IgD-negative memory B cell (primary cell): ENCODE results near the gene KIAA0513. TPM values are rescaled to one million over a fixed set of nuclear protein-coding genes. Genes with fewer than 3 reads are reported as not detected.
A peak's percentile ranks its signal among the peaks of the same experiment; 100 is the strongest.

ENCODE experiments used
- H3K27ac Mint-ChIP-seq, 3 donors: one replicate each; pipeline ENCODE4 v1.8.0; 2020 to 2022; ENCODE audit warnings: mild to moderate bottlenecking in 3 of 3, mixed read lengths in 3 of 3, moderate library complexity in 1 of 3
- H3K27me3 Mint-ChIP-seq: one replicate; pipeline ENCODE4 v1.8.0; 2021; ENCODE audit warnings: mixed read lengths
- H3K36me3 Mint-ChIP-seq: one replicate; pipeline ENCODE4 v1.8.0; 2020; ENCODE audit warnings: mild to moderate bottlenecking, mixed read lengths
- H3K4me1 Mint-ChIP-seq, 3 donors: one replicate each; pipeline ENCODE4 v1.8.0; 2020 to 2022; ENCODE audit warnings: mixed read lengths in 3 of 3, mild to moderate bottlenecking in 1 of 3
- H3K4me3 Mint-ChIP-seq, 4 donors: one replicate each; pipeline ENCODE4 v1.8.0; 2020 to 2022; ENCODE audit warnings: mild to moderate bottlenecking in 4 of 4, mixed read lengths in 4 of 4, moderate library complexity in 3 of 4
- H3K9me3 Mint-ChIP-seq, 3 donors: one replicate each; pipeline ENCODE4 v1.8.0; 2020 to 2021; ENCODE audit warnings: mixed read lengths in 3 of 3, mild to moderate bottlenecking in 1 of 3
- polyA plus RNA-seq: library from polyadenylated mRNA; unstranded; fragments of 300-500 nt; fragmentation: Illumina TruSeq; gene quantifications from one replicate; pipeline ENCODE4 v1.2.3, GENCODE V29; 2021

The KIAA0513 gene
- polyA plus RNA-seq, 1 donor from 2014 or later = 1.1 TPM

GRCh38 chr16:84999857-85000480 lies 27.6 kb upstream of the KIAA0513 start:
- Mint-ChIP-seq H3K4me3 (no peak overlapping the region), H3K4me1 (peaks cover 25 to 40% (median 27%) of the 10 kb centered on the region in 3 donors), H3K27ac (no peak overlapping the region), H3K27me3 (no peaks in the 10 kb centered on the region), H3K36me3 (peaks cover 2% of the 10 kb centered on the region), H3K9me3 (no peaks in the 10 kb centered on the region)

- peak overlapping the region in 2 of 3 donors; percentile 36 to 91 for H3K27ac Mint-ChIP-seq
- peak overlapping the region in 3 of 4 donors; percentile 10 to 60 (median 49) for H3K4me3 Mint-ChIP-seq
- peaks cover 28 to 46% (median 30%) of the 10 kb centered on the region in 3 donors for H3K4me1 Mint-ChIP-seq
- H3K27me3 Mint-ChIP-seq = no peaks in the 10 kb centered on the region
- no peaks in the 10 kb centered on the region for H3K9me3 Mint-ChIP-seq
- no peaks in the 10 kb centered on the region for H3K36me3 Mint-ChIP-seq
These were observed 25.5 kb upstream of the KIAA0513 start for GRCh38 chr16:85002099-85002541.

GRCh38 chr16:85002608-85003007 lies 25.0 kb upstream of the KIAA0513 start:
- peaks cover 30 to 49% (median 31%) of the 10 kb centered on the region in 3 donors for H3K4me1 Mint-ChIP-seq
- H3K27ac Mint-ChIP-seq = peak overlapping the region in 1 of 3 donors; percentile 91
- H3K9me3 Mint-ChIP-seq = no peaks in the 10 kb centered on the region
- H3K36me3 Mint-ChIP-seq = no peaks in the 10 kb centered on the region
- H3K27me3 Mint-ChIP-seq = no peaks in the 10 kb centered on the region
- H3K4me3 Mint-ChIP-seq = peak overlapping the region; percentile 49 to 72 (median 65)

GRCh38 chr16:85003076-85003475 lies 24.5 kb upstream of the KIAA0513 start:
- Mint-ChIP-seq H3K4me1 (peaks cover 30 to 50% (median 31%) of the 10 kb centered on the region in 3 donors), H3K4me3 (peak overlapping the region; percentile 49 to 72 (median 65)), H3K36me3 (no peaks in the 10 kb centered on the region), H3K9me3 (no peaks in the 10 kb centered on the region), H3K27me3 (no peaks in the 10 kb centered on the region), H3K27ac (no peak overlapping the region)

- peaks cover 30 to 56% (median 30%) of the 10 kb centered on the region in 3 donors for H3K4me1 Mint-ChIP-seq
- H3K4me3 Mint-ChIP-seq = peak overlapping the region in 2 of 4 donors; percentile 45 to 61
- H3K36me3 Mint-ChIP-seq = no peaks in the 10 kb centered on the region
- H3K27me3 Mint-ChIP-seq = no peaks in the 10 kb centered on the region
- peak overlapping the region in 1 of 3 donors; percentile 81 for H3K27ac Mint-ChIP-seq
- no peaks in the 10 kb centered on the region for H3K9me3 Mint-ChIP-seq
These were observed 23.6 kb upstream of the KIAA0513 start for GRCh38 chr16:85003725-85004586.

- Mint-ChIP-seq H3K27me3 (no peaks in the 10 kb centered on the region), H3K9me3 (no peaks in the 10 kb centered on the region), H3K36me3 (no peaks in the 10 kb centered on the region), H3K27ac (peak overlapping the region; percentile 38 to 81 (median 59)), H3K4me3 (peak overlapping the region in 2 of 4 donors; percentile 45 to 52), H3K4me1 (peaks cover 29 to 57% (median 30%) of the 10 kb centered on the region in 3 donors)
These were observed 22.9 kb upstream of the KIAA0513 start for GRCh38 chr16:85004587-85005205.

GRCh38 chr16:85005285-85006069 lies 22.1 kb upstream of the KIAA0513 start:
- Mint-ChIP-seq H3K9me3 (no peaks in the 10 kb centered on the region), H3K4me1 (peaks cover 33 to 62% (median 34%) of the 10 kb centered on the region in 3 donors), H3K4me3 (peak overlapping the region in 1 of 4 donors; percentile 28), H3K27me3 (no peaks in the 10 kb centered on the region), H3K27ac (peak overlapping the region in 2 of 3 donors; percentile 23 to 38), H3K36me3 (no peaks in the 10 kb centered on the region)

- peaks cover 34 to 61% (median 41%) of the 10 kb centered on the region in 3 donors for H3K4me1 Mint-ChIP-seq
- H3K27ac Mint-ChIP-seq = no peak overlapping the region
- H3K27me3 Mint-ChIP-seq = no peaks in the 10 kb centered on the region
- peak overlapping the region in 3 of 4 donors; percentile 59 to 70 (median 60) for H3K4me3 Mint-ChIP-seq
- H3K9me3 Mint-ChIP-seq = peaks cover 0 to under 1% (median 0%) of the 10 kb centered on the region in 3 donors
- peaks cover 2% of the 10 kb centered on the region for H3K36me3 Mint-ChIP-seq
These were observed 21.0 kb upstream of the KIAA0513 start for GRCh38 chr16:85006639-85007038.

- H3K36me3 Mint-ChIP-seq = peaks cover 2% of the 10 kb centered on the region
- peaks cover 1% of the 10 kb centered on the region for H3K27me3 Mint-ChIP-seq
- no peak overlapping the region for H3K27ac Mint-ChIP-seq
- peak overlapping the region in 2 of 4 donors; percentile 8 to 70 for H3K4me3 Mint-ChIP-seq
- H3K9me3 Mint-ChIP-seq = peaks cover 0 to 2% (median 0%) of the 10 kb centered on the region in 3 donors
- peaks cover 27 to 54% (median 37%) of the 10 kb centered on the region in 3 donors for H3K4me1 Mint-ChIP-seq
These were observed 19.9 kb upstream of the KIAA0513 start for GRCh38 chr16:85007496-85008214.

- H3K4me3 Mint-ChIP-seq = peak overlapping the region in 1 of 4 donors; percentile 70
- peaks cover 2% of the 10 kb centered on the region for H3K36me3 Mint-ChIP-seq
- peak overlapping the region in 1 of 3 donors; percentile 21 for H3K27ac Mint-ChIP-seq
- peaks cover 23 to 49% (median 33%) of the 10 kb centered on the region in 3 donors for H3K4me1 Mint-ChIP-seq
- peaks cover 1% of the 10 kb centered on the region for H3K27me3 Mint-ChIP-seq
- H3K9me3 Mint-ChIP-seq = peaks cover 0 to 2% (median 0%) of the 10 kb centered on the region in 3 donors
These were observed 19.3 kb upstream of the KIAA0513 start for GRCh38 chr16:85008271-85008670.

GRCh38 chr16:85010446-85010930 lies 17.1 kb upstream of the KIAA0513 start:
- H3K4me3 Mint-ChIP-seq = peak overlapping the region; percentile 81 to 99 (median 97)
- H3K27me3 Mint-ChIP-seq = peaks cover 5% of the 10 kb centered on the region

GRCh38 chr16:85010931-85011845 lies 16.4 kb upstream of the KIAA0513 start, which contains the start of gene ZDHHC7:
ZDHHC7 (minus strand) TSS chr16:85011535; CDS start chr16:84990618, 20,917 bp downstream.
- Mint-ChIP-seq H3K4me1 (peaks cover 13 to 27% (median 22%) of the 10 kb centered on the region in 3 donors), H3K36me3 (peaks cover 2% of the 10 kb centered on the region), H3K27me3 (peaks cover 5% of the 10 kb centered on the region), H3K27ac (peak within 1 kb of the TSS; percentile 97 to 99 (median 98)), H3K4me3 (peak within 1 kb of the TSS; percentile 95 to 99 (median 98)), H3K9me3 (peaks cover 0 to 2% (median 0%) of the 10 kb centered on the region in 3 donors)

More at GRCh38 chr16:85010446-85010930, 17.1 kb upstream of the KIAA0513 start:
- H3K27ac Mint-ChIP-seq = peak overlapping the region; percentile 88 to 98 (median 97)
- H3K9me3 Mint-ChIP-seq = peaks cover 0 to 2% (median 0%) of the 10 kb centered on the region in 3 donors
- H3K4me1 Mint-ChIP-seq = peaks cover 13 to 31% (median 22%) of the 10 kb centered on the region in 3 donors
- peaks cover 2% of the 10 kb centered on the region for H3K36me3 Mint-ChIP-seq
